ENCODE data around the gene MINAR2.

DNA sequence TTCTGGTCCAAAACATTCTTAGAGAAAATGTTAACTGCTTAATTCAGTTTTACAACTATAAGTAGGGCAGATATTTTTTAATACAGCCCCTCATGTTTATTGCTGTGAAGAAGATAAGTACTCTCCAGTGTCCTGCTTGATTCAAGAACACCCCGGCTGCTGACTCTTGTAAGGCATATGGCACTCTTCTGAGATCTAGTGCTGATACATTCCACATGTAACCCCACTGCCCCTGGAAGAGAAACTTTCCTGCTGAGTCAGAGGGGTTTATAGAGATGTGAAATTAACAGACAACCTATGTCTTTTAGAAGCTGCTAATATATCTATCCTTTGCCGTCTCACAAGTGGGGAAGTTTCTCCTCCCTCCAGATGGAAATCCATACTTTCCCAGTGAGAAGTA lies 1.0 kb upstream of the MINAR2 start:
- TF ChIP-seq POLR2A (IDR thresholded peaks at IDR 0.05; ENCODE audit: low read depth, low read length), result no peak
- TF ChIP-seq POLR2AphosphoS5 (IDR thresholded peaks at IDR 0.05; ENCODE audit: low read depth, low read length), result no peak
